ENCODE data around the gene MRPL42.

The MRPL42 gene

DNA sequence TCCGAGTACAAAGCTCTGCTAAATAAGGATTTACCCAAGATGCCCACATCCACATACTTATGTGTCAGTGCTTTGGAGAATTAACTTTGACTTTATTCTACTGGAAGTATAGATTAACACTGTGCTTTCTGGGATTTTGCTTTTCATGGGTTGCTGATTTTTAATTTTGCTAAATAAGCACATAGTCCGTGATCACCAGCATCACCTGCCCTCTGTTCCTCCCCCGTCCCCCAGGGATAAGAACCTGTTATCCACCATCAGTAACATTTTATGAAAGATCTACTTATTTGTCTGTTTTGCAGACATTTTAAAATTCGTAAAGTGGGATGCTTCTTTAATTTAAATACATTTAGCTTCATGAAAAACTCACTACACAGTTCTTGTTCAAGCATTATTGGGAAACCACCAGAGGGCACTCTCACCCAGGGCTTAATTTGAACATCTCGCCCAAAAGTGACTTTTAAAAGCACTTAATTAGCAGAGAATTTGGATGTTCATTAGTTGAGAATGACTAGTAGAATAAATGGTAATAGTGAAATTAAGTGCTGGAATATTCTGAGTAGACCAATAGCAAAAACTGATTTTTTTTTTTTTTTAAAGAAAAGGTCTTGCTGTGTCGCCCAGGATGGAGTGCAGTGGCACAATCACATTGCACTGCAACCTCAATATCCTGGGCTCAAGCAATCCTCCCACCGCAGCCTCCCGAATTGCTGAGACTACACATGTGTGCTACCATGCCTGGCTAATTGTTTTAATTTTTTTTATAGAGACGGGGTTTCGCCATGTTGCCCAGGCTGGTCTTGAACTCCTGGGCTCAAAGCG lies 35.7 kb downstream of the MRPL42 start:
- CTCF ChIA-PET: interaction anchor here (0.5 to 3.6 kb wide), 30 partner anchors 8 to 1569 kb away, joined by 3 to 61 read pairs (median 4); no protein-coding TSS in a partner anchor
- H3K27ac ChIP-seq: no peak overlapping the region
- TF ChIP-seq, protein P1, sequence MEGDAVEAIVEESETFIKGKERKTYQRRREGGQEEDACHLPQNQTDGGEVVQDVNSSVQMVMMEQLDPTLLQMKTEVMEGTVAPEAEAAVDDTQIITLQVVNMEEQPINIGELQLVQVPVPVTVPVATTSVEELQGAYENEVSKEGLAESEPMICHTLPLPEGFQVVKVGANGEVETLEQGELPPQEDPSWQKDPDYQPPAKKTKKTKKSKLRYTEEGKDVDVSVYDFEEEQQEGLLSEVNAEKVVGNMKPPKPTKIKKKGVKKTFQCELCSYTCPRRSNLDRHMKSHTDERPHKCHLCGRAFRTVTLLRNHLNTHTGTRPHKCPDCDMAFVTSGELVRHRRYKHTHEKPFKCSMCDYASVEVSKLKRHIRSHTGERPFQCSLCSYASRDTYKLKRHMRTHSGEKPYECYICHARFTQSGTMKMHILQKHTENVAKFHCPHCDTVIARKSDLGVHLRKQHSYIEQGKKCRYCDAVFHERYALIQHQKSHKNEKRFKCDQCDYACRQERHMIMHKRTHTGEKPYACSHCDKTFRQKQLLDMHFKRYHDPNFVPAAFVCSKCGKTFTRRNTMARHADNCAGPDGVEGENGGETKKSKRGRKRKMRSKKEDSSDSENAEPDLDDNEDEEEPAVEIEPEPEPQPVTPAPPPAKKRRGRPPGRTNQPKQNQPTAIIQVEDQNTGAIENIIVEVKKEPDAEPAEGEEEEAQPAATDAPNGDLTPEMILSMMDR (conservative IDR thresholded peaks at IDR 0.05; ENCODE audit: low read depth): peak; percentile 85
- DNase-seq (ENCODE audit: low spot score): peak; percentile 33
- POLR2A ChIA-PET (ENCODE audit: low non-redundant PET): no interaction called here

GRCh38 chr12:93507165-93507564 lies 39.9 kb downstream of the MRPL42 start:
- H3K27ac ChIP-seq: no peak overlapping the region
- ChIA-PET CTCF (no interaction called here), POLR2A (ENCODE audit: low non-redundant PET) (no interaction called here)
- DNase-seq (ENCODE audit: low spot score): no peak
- TF ChIP-seq, protein P1 (conservative IDR thresholded peaks at IDR 0.05; ENCODE audit: low read depth): no peak

GRCh38 chr12:93509506-93509905 lies 42.2 kb downstream of the MRPL42 start:
- H3K27ac ChIP-seq: no peak overlapping the region
- TF ChIP-seq, protein P1 (conservative IDR thresholded peaks at IDR 0.05; ENCODE audit: low read depth): no peak
- CTCF ChIA-PET: interaction anchor here (0.7 kb wide), 1 partner anchor 22 kb away, joined by 3 read pairs; no protein-coding TSS in a partner anchor
- DNase-seq (ENCODE audit: low spot score): no peak
- POLR2A ChIA-PET (ENCODE audit: low non-redundant PET): no interaction called here

GRCh38 chr12:93514853-93515252 lies 47.5 kb downstream of the MRPL42 start:
- no peak overlapping the region for H3K27ac ChIP-seq
- CTCF ChIA-PET: interaction anchor here (0.7 to 0.8 kb wide), 2 partner anchors 12 to 19 kb away, joined by 3 to 6 read pairs; no protein-coding TSS in a partner anchor
- TF ChIP-seq, protein P1 (conservative IDR thresholded peaks at IDR 0.05; ENCODE audit: low read depth): no peak
- POLR2A ChIA-PET (ENCODE audit: low non-redundant PET): no interaction called here
- DNase-seq (ENCODE audit: low spot score): peak; percentile 59

DNA sequence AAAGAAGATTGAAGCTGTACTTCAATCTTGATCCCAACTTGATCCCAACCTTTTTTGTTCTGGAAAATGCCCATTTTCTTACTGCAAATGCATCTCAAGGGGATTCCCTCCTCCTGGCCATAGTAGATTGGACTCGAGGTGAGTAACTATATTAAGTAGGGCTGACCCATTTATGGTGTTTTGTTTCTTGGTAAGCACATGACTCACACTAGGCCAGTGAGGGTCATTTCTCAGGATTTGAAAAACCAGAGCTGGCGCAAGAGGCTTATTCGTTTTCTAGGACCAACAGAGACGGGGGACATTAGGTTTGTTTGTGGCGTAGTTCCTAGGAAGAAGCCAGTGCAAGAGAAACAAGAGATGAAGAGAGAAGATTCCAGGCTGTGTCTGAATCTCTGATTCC lies 51.4 kb downstream of the MRPL42 start:
- TF ChIP-seq, protein P1 (conservative IDR thresholded peaks at IDR 0.05; ENCODE audit: low read depth): no peak
- DNase-seq (ENCODE audit: low spot score): no peak
- ChIA-PET POLR2A (ENCODE audit: low non-redundant PET) (no interaction called here), CTCF (interaction anchor here (0.6 kb wide), 1 partner anchor 1825 kb away, joined by 3 read pairs; no protein-coding TSS in a partner anchor)
- no peak overlapping the region for H3K27ac ChIP-seq

DNA sequence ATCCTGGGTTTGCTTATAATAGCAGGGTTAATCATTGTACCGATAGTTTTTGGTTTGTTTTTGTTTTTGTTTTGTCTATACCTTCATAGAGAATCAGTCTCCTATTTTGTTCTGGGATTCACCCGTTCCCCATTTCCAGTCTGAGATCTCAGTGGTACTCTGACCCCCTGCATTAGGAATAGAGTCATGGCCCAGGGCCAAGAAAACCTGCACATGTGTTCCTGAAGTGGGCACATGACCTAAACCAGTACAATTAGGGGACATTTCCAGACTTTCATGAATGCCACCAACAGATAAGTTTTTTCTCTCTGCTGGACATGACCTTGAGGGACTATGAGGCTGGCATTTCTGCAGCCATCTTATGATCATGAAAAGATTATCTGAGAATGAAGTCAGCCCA lies 52.5 kb downstream of the MRPL42 start:
- TF ChIP-seq, protein P1 (conservative IDR thresholded peaks at IDR 0.05; ENCODE audit: low read depth): no peak
- DNase-seq (ENCODE audit: low spot score): no peak
- ChIA-PET CTCF (no interaction called here), POLR2A (ENCODE audit: low non-redundant PET) (no interaction called here)
- H3K27ac ChIP-seq: no peak overlapping the region

Measured in RWPE1 (cell line).